ENCODE data around the gene PRDM16.

PRDM16 gene

DNA sequence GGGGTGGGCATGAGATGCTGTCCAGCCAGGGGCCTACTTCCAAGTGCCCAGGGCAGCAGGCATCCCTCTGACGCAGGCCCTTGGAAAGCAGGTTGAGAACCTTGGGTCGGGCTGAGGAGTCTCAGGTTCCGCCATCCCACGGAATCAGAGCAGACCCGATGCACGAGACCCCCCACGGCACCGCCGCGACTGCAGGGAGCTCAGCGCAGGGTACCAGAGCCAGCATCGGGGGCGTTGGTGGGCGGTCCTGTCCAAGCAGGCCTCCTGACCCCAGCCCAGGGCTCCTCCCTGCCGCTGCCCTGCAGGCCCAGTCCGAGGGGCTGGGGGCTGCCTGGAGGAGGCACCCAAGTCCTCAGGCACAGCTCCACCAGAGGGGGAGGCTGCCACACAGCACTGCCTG lies 177.2 kb downstream of the PRDM16 start:
- no peak for DNase-seq (ENCODE audit: low read depth)
- no peak overlapping the region for H3K4me3 ChIP-seq (ENCODE audit: low read depth, low read length)
- TF ChIP-seq, protein P1, sequence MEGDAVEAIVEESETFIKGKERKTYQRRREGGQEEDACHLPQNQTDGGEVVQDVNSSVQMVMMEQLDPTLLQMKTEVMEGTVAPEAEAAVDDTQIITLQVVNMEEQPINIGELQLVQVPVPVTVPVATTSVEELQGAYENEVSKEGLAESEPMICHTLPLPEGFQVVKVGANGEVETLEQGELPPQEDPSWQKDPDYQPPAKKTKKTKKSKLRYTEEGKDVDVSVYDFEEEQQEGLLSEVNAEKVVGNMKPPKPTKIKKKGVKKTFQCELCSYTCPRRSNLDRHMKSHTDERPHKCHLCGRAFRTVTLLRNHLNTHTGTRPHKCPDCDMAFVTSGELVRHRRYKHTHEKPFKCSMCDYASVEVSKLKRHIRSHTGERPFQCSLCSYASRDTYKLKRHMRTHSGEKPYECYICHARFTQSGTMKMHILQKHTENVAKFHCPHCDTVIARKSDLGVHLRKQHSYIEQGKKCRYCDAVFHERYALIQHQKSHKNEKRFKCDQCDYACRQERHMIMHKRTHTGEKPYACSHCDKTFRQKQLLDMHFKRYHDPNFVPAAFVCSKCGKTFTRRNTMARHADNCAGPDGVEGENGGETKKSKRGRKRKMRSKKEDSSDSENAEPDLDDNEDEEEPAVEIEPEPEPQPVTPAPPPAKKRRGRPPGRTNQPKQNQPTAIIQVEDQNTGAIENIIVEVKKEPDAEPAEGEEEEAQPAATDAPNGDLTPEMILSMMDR (IDR thresholded peaks at IDR 0.05; ENCODE audit: low read depth, low read length, missing control alignments), result no peak

DNA sequence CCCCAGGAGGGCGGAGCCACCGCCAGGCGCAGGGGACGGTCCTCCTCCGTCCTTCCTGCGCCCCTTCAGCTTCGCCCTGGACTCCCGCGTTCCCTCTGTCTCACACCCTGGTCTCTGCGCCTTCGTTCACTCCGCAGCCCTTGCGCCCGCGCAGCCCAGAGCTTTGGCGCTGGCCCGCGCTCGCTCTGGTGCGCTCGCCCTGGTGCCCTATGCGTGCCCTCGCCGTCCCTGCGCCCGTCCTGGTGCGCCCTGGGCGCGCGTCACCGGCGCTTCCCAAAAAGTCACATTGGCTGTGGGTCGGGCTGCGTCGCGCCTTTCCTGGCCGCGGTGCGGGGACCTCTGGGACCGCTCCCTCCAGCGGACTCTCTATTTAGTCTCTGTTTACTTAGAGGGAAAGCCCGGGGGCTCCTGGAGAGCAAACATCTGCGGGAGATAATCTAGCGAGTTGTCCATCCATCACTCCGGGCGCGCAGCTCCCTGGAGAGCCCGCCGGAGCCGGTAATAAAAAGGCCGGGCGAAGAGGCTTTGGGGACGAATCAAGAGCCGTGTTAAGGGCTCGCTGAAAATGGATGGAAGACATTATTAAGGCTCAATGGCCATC lies 178.6 kb downstream of the PRDM16 start:
- no peak for DNase-seq (ENCODE audit: low read depth)
- H3K4me3 ChIP-seq (ENCODE audit: low read depth, low read length), result no peak overlapping the region
- TF ChIP-seq, protein P1 (IDR thresholded peaks at IDR 0.05; ENCODE audit: low read depth, low read length, missing control alignments), result no peak

DNA sequence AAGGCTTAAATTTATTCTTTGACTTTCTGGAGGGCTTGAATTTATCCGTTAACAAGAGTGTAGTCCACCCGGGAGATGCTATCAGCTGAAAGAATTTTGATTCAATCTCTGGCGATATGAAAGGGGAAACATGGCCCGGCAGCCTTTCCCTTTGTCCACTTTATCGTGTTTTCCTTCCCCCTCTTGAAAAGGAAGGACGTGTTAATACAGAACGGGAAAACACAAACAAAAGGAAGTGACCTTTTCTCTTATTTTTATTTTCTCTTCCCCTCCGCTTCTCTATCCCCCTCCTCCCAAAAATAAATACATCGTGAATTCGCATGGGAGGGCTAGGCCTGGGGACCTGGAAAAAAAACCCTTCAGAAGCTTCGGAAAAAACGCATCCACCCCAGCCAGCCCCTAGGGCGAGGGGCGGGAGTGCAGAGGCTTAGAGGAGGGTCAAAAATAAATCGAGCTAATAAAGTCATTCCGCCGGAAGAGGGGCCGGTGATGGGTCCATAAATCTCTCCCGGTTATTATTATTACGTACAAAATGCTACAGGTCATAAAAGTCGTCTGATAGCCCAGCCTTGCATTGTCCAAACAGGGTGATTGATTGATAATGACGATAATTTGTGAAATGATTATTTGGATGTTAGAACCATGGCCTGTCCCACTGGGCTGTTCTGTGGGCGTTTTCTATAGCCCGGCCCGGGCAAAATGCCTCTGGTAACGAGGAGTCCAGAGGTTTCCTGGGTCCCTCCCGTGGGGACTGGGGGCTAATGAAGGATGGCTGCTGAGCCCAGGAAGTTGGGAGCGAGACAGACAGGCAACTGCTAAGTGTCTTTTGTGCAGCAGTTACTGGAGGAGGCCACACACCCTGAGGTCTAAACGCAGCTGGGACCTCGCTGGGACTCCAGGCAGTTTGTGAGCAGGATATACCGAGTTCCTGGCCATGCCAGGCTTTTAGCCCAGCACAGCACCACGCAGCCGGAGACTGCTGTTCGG lies 179.4 kb downstream of the PRDM16 start:
- H3K4me3 ChIP-seq (ENCODE audit: low read depth, low read length), result no peak overlapping the region
- DNase-seq (ENCODE audit: low read depth), result no peak
- TF ChIP-seq, protein P1 (IDR thresholded peaks at IDR 0.05; ENCODE audit: low read depth, low read length, missing control alignments), result no peak

DNA sequence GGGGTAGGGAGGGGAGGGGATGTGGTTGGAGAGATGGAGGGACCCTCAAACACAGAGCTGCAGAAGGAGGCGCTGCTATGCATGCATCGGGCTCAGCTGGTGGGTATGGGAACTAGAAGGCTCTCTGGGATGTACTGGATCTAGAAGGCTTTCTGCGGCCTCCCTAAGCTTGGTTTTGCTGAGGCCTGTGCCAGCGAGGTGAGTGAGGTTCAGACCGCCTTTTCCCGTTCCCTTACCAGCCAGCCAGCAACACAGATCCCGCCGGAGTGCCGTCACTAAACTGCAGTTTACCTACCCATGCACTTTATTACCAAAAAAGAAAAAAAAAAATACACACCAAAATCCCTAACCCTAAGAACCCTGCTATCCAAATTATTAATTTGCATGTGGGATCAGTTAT lies 180.2 kb downstream of the PRDM16 start:
- TF ChIP-seq, protein P1 (IDR thresholded peaks at IDR 0.05; ENCODE audit: low read depth, low read length, missing control alignments), result no peak
- no peak for DNase-seq (ENCODE audit: low read depth)
- no peak overlapping the region for H3K4me3 ChIP-seq (ENCODE audit: low read depth, low read length)

DNA sequence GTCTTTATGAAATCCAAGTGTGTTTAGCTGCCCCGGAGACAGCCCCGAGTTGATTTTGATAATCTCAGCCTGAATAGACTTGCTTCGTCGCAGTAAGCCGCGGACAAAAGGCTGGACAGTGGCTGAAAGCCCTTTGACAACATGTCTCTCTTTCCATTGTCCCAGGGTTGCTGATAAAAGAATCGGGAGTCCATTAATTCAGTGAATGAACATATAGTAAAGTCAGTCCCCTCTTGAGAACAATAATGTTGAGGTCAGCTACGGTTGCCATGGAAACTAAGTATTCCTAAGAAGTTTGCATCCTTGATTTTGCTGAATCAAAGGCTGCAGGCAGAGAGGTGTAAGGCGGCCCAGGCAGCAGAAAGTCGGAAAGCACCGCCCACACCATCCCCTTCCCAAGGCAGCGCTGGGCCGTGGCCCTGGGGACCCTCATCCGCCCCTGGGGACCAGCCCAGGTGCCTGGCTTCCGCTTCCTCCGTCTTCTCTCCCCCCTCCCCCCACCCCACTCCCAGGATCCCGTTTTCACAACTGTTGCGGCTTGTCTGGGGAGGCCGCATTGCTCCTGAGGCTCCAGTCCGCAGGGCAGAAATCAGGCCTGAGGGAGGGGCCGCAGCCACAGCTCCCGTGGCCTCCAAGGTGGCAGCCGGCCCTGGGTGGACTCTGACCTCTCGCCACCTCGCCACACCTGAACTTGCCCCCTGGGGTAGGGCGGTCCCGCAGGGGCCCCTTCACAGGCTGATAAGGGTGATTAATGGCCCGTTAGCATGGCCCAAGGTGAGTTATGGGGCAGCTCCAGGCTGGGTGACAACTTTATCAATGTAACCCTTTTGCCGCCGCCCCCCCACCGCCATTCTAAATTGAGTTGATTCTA lies 180.9 kb downstream of the PRDM16 start:
- DNase-seq (ENCODE audit: low read depth), result no peak
- no peak overlapping the region for H3K4me3 ChIP-seq (ENCODE audit: low read depth, low read length)
- TF ChIP-seq, protein P1 (IDR thresholded peaks at IDR 0.05; ENCODE audit: low read depth, low read length, missing control alignments), result no peak

DNA sequence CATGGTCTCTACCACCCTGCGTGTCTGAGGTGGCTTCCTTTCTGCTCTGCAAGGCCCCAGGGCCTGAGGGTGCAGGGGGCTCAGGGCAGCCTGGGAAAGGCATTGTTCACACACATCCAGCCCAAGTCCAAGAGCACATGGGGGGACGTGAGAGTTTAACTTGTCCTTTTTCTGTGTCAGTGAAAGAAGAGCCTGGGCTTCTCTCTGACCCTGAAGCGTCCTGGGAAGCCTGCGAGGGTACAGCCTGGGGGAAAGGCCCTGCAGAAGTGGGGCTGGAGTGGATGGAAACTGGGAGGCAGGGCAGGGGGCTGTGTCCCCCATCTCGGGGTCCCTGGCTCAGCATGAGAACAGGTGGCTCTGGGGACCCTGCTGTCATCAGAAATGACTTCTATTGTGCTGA lies 181.6 kb downstream of the PRDM16 start:
- no peak for DNase-seq (ENCODE audit: low read depth)
- H3K4me3 ChIP-seq (ENCODE audit: low read depth, low read length), result no peak overlapping the region
- TF ChIP-seq, protein P1 (IDR thresholded peaks at IDR 0.05; ENCODE audit: low read depth, low read length, missing control alignments), result no peak
